Neural progenitor cell (in vitro differentiated cells): ENCODE results near the gene MUC5AC. TPM values are rescaled to one million over a fixed set of nuclear protein-coding genes. Genes with fewer than 3 reads are reported as not detected.

Experiments
- DNase-seq: peaks from one replicate; pipeline ENCODE4 v3.0.0-alpha.2; 2016; ENCODE audit warnings: low spot score
- H2AFZ ChIP-seq: fragments of 200-600 bp; sonication (generic); replicated peaks from 2 replicates; pipeline ENCODE4 v1.6.1; 2016; ENCODE audit warnings: antibody characterized with exemption
- H3F3A ChIP-seq: fragments of 200-600 bp; sonication (generic); 2 replicates; pipeline ENCODE4 v1.6.1; 2016; ENCODE audit warnings: antibody characterized with exemption, low read depth
- H3K27ac ChIP-seq: fragments of 200-600 bp; sonication (generic); 2 replicates; pipeline ENCODE4 v1.5.1; 2016; ENCODE audit warnings: mild to moderate bottlenecking
- H3K27me3 ChIP-seq: fragments of 200-600 bp; sonication (generic); 2 replicates; pipeline ENCODE4 v1.6.1; 2016; ENCODE audit warnings: mild to moderate bottlenecking, moderate library complexity
- H3K36me3 ChIP-seq: fragments of 200-600 bp; sonication (generic); 2 replicates; pipeline ENCODE4 v1.5.1; 2016
- H3K4me1 ChIP-seq: fragments of 200-600 bp; sonication (generic); 2 replicates; pipeline ENCODE4 v1.6.1; 2016; ENCODE audit warnings: mixed run types
- H3K4me2 ChIP-seq: fragments of 200-600 bp; sonication (generic); 2 replicates; pipeline ENCODE4 v1.6.1; 2016
- H3K4me3 ChIP-seq: fragments of 200-600 bp; sonication (generic); 2 replicates; pipeline ENCODE4 v1.5.1; 2016
- H3K79me2 ChIP-seq: fragments of 200-600 bp; sonication (generic); 2 replicates; pipeline ENCODE4 v1.6.1; 2016; ENCODE audit warnings: low read depth
- H3K9ac ChIP-seq: fragments of 200-600 bp; sonication (generic); 2 replicates; pipeline ENCODE4 v1.6.1; 2016
- H3K9me3 ChIP-seq: fragments of 200-600 bp; sonication (generic); 2 replicates; pipeline ENCODE4 v1.5.1; 2016; ENCODE audit warnings: low read depth
- H4K20me1 ChIP-seq: fragments of 200-600 bp; sonication (generic); 2 replicates; pipeline ENCODE4 v1.6.1; 2016; ENCODE audit warnings: low read depth
- H3K27ac Mint-ChIP-seq: 3 replicates; pipeline ENCODE4 v1.8.0; 2021; ENCODE audit warnings: mixed read lengths
- H3K27me3 Mint-ChIP-seq: 2 replicates; pipeline ENCODE4 v1.8.0; 2022; ENCODE audit warnings: low read depth, mild to moderate bottlenecking, inconsistent platforms, moderate library complexity, mixed read lengths; ENCODE audit not compliant: insufficient read depth
- H3K36me3 Mint-ChIP-seq: 3 replicates; pipeline ENCODE4 v1.8.0; 2021; ENCODE audit warnings: mixed read lengths
- H3K4me1 Mint-ChIP-seq: 3 replicates; pipeline ENCODE4 v1.8.0; 2021; ENCODE audit warnings: mixed read lengths
- H3K4me3 Mint-ChIP-seq: 3 replicates; pipeline ENCODE4 v1.8.0; 2021; ENCODE audit warnings: mild to moderate bottlenecking, moderate library complexity, mixed read lengths
- H3K9me3 Mint-ChIP-seq: 3 replicates; pipeline ENCODE4 v1.8.0; 2020; ENCODE audit warnings: mixed read lengths
- EZH2 ChIP-seq: fragments of 200-600 bp; sonication (generic); IDR thresholded peaks from 2 replicates; pipeline ENCODE4 v1.6.1; 2017; ENCODE audit warnings: antibody characterized with exemption, mild to moderate bottlenecking, moderate library complexity
- EZH2phosphoT487 ChIP-seq: fragments of 200-600 bp; sonication (generic); IDR thresholded peaks from 2 replicates; pipeline ENCODE4 v1.6.1; 2017; ENCODE audit warnings: antibody characterized with exemption
- total RNA-seq: library from RNA; depleted of rRNA; stranded (reverse); fragments of >200 nt; gene quantifications from 2 replicates; pipeline ENCODE4 v1.2.3, GENCODE V29; 2015; ENCODE audit warnings: low replicate concordance
- TF ChIP-seq, protein P1 (sequence below): fragments of 200-600 bp; sonication (generic); IDR thresholded peaks from 2 replicates; pipeline ENCODE4 v1.5.1; 2017; ENCODE audit warnings: antibody characterized with exemption, mild to moderate bottlenecking

Gene MUC5AC
- total RNA-seq, 1 donor from 2014 or later: not detected

GRCh38 chr11:1194977-1195681 is 37.4 kb downstream of the MUC5AC start:
- Histone ChIP-seq H3K79me2 (no peaks in the 10 kb centered on the region), H3K9ac (no peak overlapping the region), H3K27ac (no peak overlapping the region), H3K27me3 (no peaks in the 10 kb centered on the region), H3K36me3 (no peaks in the 10 kb centered on the region), H3K4me1 (no peaks in the 10 kb centered on the region), H3K4me3 (no peak overlapping the region), H4K20me1 (no peaks in the 10 kb centered on the region), H2AFZ (no peak overlapping the region), H3K9me3 (no peaks in the 10 kb centered on the region), H3K4me2 (no peak overlapping the region), H3F3A (no peaks in the 10 kb centered on the region)
- TF ChIP-seq, protein P1, sequence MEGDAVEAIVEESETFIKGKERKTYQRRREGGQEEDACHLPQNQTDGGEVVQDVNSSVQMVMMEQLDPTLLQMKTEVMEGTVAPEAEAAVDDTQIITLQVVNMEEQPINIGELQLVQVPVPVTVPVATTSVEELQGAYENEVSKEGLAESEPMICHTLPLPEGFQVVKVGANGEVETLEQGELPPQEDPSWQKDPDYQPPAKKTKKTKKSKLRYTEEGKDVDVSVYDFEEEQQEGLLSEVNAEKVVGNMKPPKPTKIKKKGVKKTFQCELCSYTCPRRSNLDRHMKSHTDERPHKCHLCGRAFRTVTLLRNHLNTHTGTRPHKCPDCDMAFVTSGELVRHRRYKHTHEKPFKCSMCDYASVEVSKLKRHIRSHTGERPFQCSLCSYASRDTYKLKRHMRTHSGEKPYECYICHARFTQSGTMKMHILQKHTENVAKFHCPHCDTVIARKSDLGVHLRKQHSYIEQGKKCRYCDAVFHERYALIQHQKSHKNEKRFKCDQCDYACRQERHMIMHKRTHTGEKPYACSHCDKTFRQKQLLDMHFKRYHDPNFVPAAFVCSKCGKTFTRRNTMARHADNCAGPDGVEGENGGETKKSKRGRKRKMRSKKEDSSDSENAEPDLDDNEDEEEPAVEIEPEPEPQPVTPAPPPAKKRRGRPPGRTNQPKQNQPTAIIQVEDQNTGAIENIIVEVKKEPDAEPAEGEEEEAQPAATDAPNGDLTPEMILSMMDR: no peak
- TF ChIP-seq EZH2phosphoT487 (no peak), EZH2 (no peak)
- peaks cover 3% of the 10 kb centered on the region for H3K27me3 Mint-ChIP-seq
- H3K4me1 Mint-ChIP-seq: no peaks in the 10 kb centered on the region
- no peak overlapping the region for H3K4me3 Mint-ChIP-seq
- no peak overlapping the region for H3K27ac Mint-ChIP-seq
- H3K36me3 Mint-ChIP-seq: no peaks in the 10 kb centered on the region
- no peaks in the 10 kb centered on the region for H3K9me3 Mint-ChIP-seq
- no peak for DNase-seq

- Histone ChIP-seq H3F3A (no peaks in the 10 kb centered on the region), H4K20me1 (no peaks in the 10 kb centered on the region), H3K27me3 (no peaks in the 10 kb centered on the region), H3K36me3 (no peaks in the 10 kb centered on the region), H3K9ac (no peak overlapping the region), H3K9me3 (no peaks in the 10 kb centered on the region), H3K4me1 (no peaks in the 10 kb centered on the region), H3K4me3 (no peak overlapping the region), H3K4me2 (no peak overlapping the region), H3K27ac (no peak overlapping the region), H2AFZ (no peak overlapping the region), H3K79me2 (no peaks in the 10 kb centered on the region)
- no peaks in the 10 kb centered on the region for H3K36me3 Mint-ChIP-seq
- no peak for DNase-seq
- no peak overlapping the region for H3K4me3 Mint-ChIP-seq
- H3K4me1 Mint-ChIP-seq: no peaks in the 10 kb centered on the region
- H3K27me3 Mint-ChIP-seq: peaks cover 3% of the 10 kb centered on the region
- no peaks in the 10 kb centered on the region for H3K9me3 Mint-ChIP-seq
- TF ChIP-seq EZH2 (no peak), EZH2phosphoT487 (no peak)
- TF ChIP-seq, protein P1: no peak
- no peak overlapping the region for H3K27ac Mint-ChIP-seq
Observed at GRCh38 chr11:1195682-1196515, 38.1 kb downstream of the MUC5AC start.

DNA sequence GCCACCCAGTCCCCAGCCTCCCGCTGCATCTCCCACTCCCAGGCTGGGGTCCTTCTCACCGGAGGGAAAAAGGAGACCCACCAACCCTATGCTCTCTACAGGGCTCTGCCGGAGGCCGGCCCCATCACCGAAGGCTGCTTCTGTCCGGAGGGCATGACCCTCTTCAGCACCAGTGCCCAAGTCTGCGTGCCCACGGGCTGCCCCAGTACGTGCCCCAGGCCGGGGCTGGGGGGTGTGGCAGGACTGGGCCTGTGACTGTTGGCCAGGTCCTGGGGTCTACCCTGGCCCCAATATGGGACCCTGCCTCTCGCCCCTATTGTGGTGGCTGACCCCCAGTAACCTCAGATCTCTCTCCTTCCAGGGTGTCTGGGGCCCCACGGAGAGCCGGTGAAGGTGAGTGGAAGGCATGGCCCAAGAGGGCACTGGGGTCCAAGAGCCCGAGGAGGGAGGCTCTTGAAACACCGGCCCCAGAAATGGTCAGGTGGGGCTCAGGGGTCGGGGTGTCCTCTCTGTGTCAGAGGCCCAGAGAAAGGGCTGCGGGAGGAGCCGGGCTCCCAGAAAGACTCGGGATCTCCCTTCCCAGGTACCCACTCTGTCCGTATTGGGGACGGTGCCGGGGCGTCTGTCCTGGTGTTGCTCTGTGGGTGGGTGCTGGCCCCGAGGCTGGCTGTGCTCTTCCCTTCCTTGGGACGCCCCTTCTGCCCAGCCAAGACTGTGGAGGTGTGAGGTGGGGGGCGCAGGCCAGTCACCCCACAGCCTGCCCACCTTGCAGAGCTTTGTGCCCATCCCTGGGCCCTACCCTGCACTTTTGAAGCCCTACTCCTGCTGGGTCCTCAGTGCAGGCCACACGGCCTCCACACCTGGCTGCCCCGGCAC is 39.0 kb downstream of the MUC5AC start:
- no peak for DNase-seq
- no peak overlapping the region for H3K9ac ChIP-seq
- H4K20me1 ChIP-seq: no peaks in the 10 kb centered on the region
- no peaks in the 10 kb centered on the region for H3K27me3 ChIP-seq
- TF ChIP-seq EZH2phosphoT487 (no peak), EZH2 (no peak)
- TF ChIP-seq, protein P1: no peak
- no peaks in the 10 kb centered on the region for H3K9me3 ChIP-seq
- no peaks in the 10 kb centered on the region for H3K36me3 Mint-ChIP-seq
- H3K36me3 ChIP-seq: no peaks in the 10 kb centered on the region
- H3K4me2 ChIP-seq: no peak overlapping the region
- H3K4me3 ChIP-seq: no peak overlapping the region
- H3K9me3 Mint-ChIP-seq: no peaks in the 10 kb centered on the region
- no peak overlapping the region for H3K27ac Mint-ChIP-seq
- peaks cover 3% of the 10 kb centered on the region for H3K27me3 Mint-ChIP-seq
- no peaks in the 10 kb centered on the region for H3K4me1 Mint-ChIP-seq
- H3F3A ChIP-seq: no peaks in the 10 kb centered on the region
- H3K27ac ChIP-seq: no peak overlapping the region
- H3K79me2 ChIP-seq: no peaks in the 10 kb centered on the region
- H2AFZ ChIP-seq: no peak overlapping the region
- no peaks in the 10 kb centered on the region for H3K4me1 ChIP-seq
- H3K4me3 Mint-ChIP-seq: no peak overlapping the region
